ENCODE measurements around the gene RHBG.

- no peak for TF ChIP-seq CTCF (IDR thresholded peaks at IDR 0.05; ENCODE audit: low read depth, low read length, missing input control)
- no peak for TF ChIP-seq TAF1 (conservative IDR thresholded peaks at IDR 0.05)
- no peak for TF ChIP-seq MAX (IDR thresholded peaks at IDR 0.05)
Measured at GRCh38 chr1:156419854-156420204, 50.8 kb downstream of the RHBG start.
